Inferior parietal cortex (tissue), 1 donor: ENCODE data around the gene PTPRN.

Experiments
- DNase-seq: peaks from one replicate; pipeline ENCODE4 v3.0.0-alpha.2; 2016; ENCODE audit errors: extremely low spot score

PTPRN gene

DNA sequence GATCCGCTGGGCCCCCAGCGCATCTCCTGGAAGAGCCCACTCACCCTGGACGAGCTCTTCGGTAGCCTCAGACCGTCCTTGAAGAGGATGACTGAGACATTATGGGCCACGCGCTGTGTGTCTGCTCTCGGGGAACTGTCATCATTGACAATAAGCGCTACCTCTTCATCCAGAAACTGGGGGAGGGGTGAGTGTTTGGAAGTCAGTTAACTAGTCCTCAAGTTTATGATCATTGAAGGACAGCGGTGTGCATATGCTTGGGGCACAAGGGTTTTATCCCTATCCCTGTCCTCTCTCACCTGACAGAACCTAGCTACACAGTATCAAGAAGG, 63.3 kb downstream of the PTPRN start:
- no peak for DNase-seq

- DNase-seq = peak; percentile 95
These were observed 63.9 kb downstream of the PTPRN start, which contains the start of the genes GLB1L and STK16 for GRCh38 chr2:219245148-219245898. GLB1L (minus strand) TSS chr2:219245444; CDS start chr2:219243573, 1,871 bp downstream. STK16 (plus strand) TSS chr2:219245479; CDS start chr2:219246000, 521 bp downstream.

- no peak for DNase-seq
These were observed 64.4 kb downstream of the PTPRN start for GRCh38 chr2:219244789-219245147.

GRCh38 chr2:219243291-219243761, 65.9 kb downstream of the PTPRN start:
- DNase-seq = no peak
